Common myeloid progenitor, CD34-positive (primary cell): Measurements from ENCODE around the gene BRD2. TPM values are rescaled to one million over a fixed set of nuclear protein-coding genes. Genes with fewer than 3 reads are reported as not detected.

ENCODE experiments used
- CTCF ChIA-PET: fragments of 350-600 bp; sonication (Branson Sonifier 250); formaldehyde crosslinking; loops from one replicate; lab custom pipeline; 2021; ENCODE audit warnings: antibody characterized with exemption; lab: Charles Lee
- POLR2A ChIA-PET: fragments of 350-600 bp; sonication (Branson Sonifier 250); formaldehyde crosslinking; loops from one replicate; lab custom pipeline; 2021; ENCODE audit warnings: antibody characterized with exemption; lab: Charles Lee
- DNase-seq, 3 donors: peaks; one replicate each; pipeline versions ENCODE4 v3.0.0 to v3.0.0-alpha.2; 2013
- H3K27ac ChIP-seq, 2 experiments: 1 replicate in 1 of 2; 2 replicates in 1 of 2; pipeline ENCODE4 v1.7.0; 2013; ENCODE audit warnings: inconsistent platforms in 2 of 2, low read length in 2 of 2, mild to moderate bottlenecking in 2 of 2, low read depth in 1 of 2, moderate library complexity in 1 of 2; ENCODE audit not compliant: severe bottlenecking in 2 of 2, insufficient read depth in 1 of 2, poor library complexity in 1 of 2
- H3K27me3 ChIP-seq, 5 experiments: replicated peaks in 2 of 5; 1 replicate in 3 of 5; 2 replicates in 2 of 5; pipeline versions ENCODE4 v1.6.1 to v1.7.0; 2013; ENCODE audit warnings: low read length in 4 of 5, mild to moderate bottlenecking in 2 of 5, moderate library complexity in 2 of 5, inconsistent platforms in 1 of 5; ENCODE audit not compliant: insufficient read depth in 5 of 5, control insufficient read depth in 4 of 5
- H3K36me3 ChIP-seq, 4 experiments: 1 replicate in 2 of 4; 2 replicates in 2 of 4; pipeline versions ENCODE4 v1.6.1 to v1.7.0; 2013; ENCODE audit warnings: low read length in 3 of 4, control low read depth in 1 of 4, mild to moderate bottlenecking in 1 of 4; ENCODE audit not compliant: control insufficient read depth in 4 of 4, insufficient read depth in 4 of 4
- H3K4me1 ChIP-seq, 4 experiments: 1 replicate in 3 of 4; 2 replicates in 1 of 4; pipeline versions ENCODE4 v1.6.1 to v1.7.1; 2013; ENCODE audit warnings: low read length in 3 of 4, mild to moderate bottlenecking in 3 of 4, control low read depth in 1 of 4, inconsistent platforms in 1 of 4, moderate library complexity in 1 of 4; ENCODE audit not compliant: control insufficient read depth in 4 of 4, insufficient read depth in 4 of 4; ENCODE audit errors: control extremely low read depth in 1 of 4
- H3K4me3 ChIP-seq, 7 experiments: 1 replicate in 4 of 7; 2 replicates in 3 of 7; pipeline versions ENCODE4 v1.5.1 to v1.7.0; 2013; ENCODE audit warnings: mild to moderate bottlenecking in 7 of 7, low read length in 6 of 7, moderate library complexity in 6 of 7, inconsistent platforms in 2 of 7, low read depth in 2 of 7, control low read depth in 1 of 7; ENCODE audit not compliant: insufficient read depth in 4 of 7, control insufficient read depth in 1 of 7; ENCODE audit errors: extremely low read depth in 1 of 7
- H3K9me3 ChIP-seq, 5 experiments: 1 replicate in 4 of 5; 2 replicates in 1 of 5; pipeline versions ENCODE4 v1.6.1 to v1.7.1; 2013; ENCODE audit warnings: low read length in 4 of 5, mild to moderate bottlenecking in 2 of 5, inconsistent platforms in 1 of 5, low read depth in 1 of 5, moderate library complexity in 1 of 5; ENCODE audit not compliant: control insufficient read depth in 4 of 5, insufficient read depth in 2 of 5; ENCODE audit errors: control extremely low read depth in 1 of 5
- WGBS: methylation state at CpG from one replicate; pipeline ENCODE4 v1.1.5; 2013; ENCODE audit not compliant: insufficient coverage; 5-methylcytosine and 5-hydroxymethylcytosine counted together
- polyA plus RNA-seq: library from polyadenylated mRNA; unstranded; fragments of 120-200 nt; gene quantifications from one replicate; pipeline ENCODE4 v1.2.1, GENCODE V29; 2013

Gene BRD2
- 352 TPM for polyA plus RNA-seq

DNA sequence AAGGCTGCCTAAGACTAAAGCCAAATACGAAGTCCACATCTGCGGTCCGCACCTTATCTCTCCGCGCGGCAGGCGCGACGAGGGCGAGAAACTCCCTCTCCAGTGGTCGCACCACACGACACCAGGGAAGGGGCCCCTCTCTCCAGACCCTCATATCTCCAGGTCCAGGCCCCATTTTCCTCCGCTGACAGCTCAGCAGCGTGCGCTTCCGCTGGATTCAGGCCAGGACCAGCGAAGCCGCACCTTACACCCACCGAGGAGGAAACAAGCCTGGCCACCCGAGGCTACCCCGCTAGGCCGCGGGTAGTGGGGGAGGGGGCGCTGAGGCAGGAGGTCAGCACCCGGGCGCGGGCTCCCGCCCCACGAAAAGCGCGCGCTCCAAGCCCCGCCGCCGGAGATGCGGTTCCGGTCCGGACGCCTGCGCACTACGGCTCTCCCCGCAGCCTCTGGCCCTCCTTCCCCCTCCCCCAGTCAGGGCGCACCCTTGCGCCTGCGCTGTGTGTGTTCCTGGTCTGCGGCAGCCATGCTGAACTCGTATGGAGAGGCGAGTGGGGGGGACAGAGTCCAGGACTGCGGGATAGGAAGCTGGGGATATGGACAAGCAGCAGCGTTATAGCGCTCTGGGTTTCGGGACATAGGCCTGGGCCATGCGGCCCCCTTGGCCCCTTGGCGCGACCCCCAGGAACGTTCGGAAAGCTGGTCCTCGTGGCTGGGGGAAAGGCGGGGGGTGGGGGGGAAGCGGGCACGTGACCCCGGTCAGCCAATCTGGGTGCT, at the start of gene BRD2:
BRD2 (plus strand) TSS at position 502 of the 774 bp plus-strand sequence. CDS start 4,305 bp downstream, outside the sequence.
- CTCF ChIA-PET = interaction anchor here (0.9 to 19.5 kb wide), 9 partner anchors 14 to 82 kb away, joined by 3 to 346 read pairs (median 4); partner anchors contain the start of gene HLA-DMA
- WGBS = 0% methylated on average over 39 of the region's 62 CpGs
- POLR2A ChIA-PET = interaction anchor here (0.5 to 9.6 kb wide), 5 partner anchors 15 to 90 kb away, joined by 3 to 149 read pairs (median 4); partner anchors contain the start of genes HLA-DMA and HLA-DMB

DNA sequence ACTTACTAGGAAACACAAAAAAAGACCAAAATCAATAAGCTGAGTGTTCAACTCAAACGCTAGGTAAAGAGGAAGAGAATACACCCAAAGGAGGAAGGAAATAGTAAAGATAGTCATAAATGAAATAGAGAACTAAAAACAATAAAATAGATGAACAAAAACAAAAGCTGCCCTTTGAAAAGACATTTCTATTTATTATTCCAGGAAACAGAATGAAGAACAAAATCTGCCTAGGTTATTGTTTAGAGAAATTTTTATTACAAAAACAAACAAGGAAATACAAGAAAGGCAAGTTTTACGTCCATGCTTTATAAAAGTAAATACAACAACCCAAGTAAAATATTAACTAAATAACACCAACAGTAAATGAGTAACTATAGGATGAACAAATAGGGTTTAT, 47.7 kb upstream of the BRD2 start:
- no CpG with 5 or more reads among the region's 2 CpGs for WGBS
- DNase-seq = peak in 2 of 3 donors; percentile 17 to 39
- ChIA-PET POLR2A (no interaction called here), CTCF (interaction anchor here (1.3 to 1.7 kb wide), 4 partner anchors 12 to 33 kb away, joined by 3 to 13 read pairs (median 4); no protein-coding TSS in a partner anchor)
- H3K27me3 ChIP-seq = no peaks in the 10 kb centered on the region
- H3K4me3 ChIP-seq = no peak overlapping the region
- no peaks in the 10 kb centered on the region for H3K9me3 ChIP-seq
- no peaks in the 10 kb centered on the region for H3K36me3 ChIP-seq
- H3K27ac ChIP-seq = no peak overlapping the region
- peaks cover 0 to 23% (median 5%) of the 10 kb centered on the region in 4 experiments for H3K4me1 ChIP-seq

More for the DNA sequence above, at the start of gene BRD2:
- H3K9me3 ChIP-seq = no peaks in the 10 kb centered on the region
- peaks cover 0 to 10% (median 9%) of the 10 kb centered on the region in 4 experiments for H3K36me3 ChIP-seq
- H3K4me1 ChIP-seq = peaks cover 17 to 58% (median 42%) of the 10 kb centered on the region in 4 experiments
- peak; percentile 96 to 98 (median 98) for DNase-seq
- H3K27me3 ChIP-seq = no peaks in the 10 kb centered on the region
- peak within 1 kb of the TSS; percentile 60 to 97 (median 97) for H3K4me3 ChIP-seq
- H3K27ac ChIP-seq = peak within 1 kb of the TSS; percentile 98 to 100

DNA sequence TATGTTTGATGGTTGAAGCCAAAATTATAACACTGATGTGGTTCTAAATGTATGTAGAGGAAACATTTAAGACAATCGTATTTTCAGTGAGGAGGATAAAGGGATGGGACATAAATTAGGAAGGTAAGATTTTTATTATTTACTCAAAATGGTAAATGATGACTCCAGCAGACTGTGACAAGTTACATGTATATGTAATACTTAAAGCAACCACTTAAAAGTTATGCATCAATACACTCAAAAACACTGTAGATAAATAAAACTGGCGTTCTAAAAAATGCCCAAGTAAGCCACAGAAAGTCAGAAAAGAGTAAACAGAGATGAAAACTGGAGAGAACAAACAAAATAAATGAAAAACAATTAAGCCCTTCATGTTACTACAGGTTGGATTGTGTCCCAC, 46.3 kb upstream of the BRD2 start:
- no peaks in the 10 kb centered on the region for H3K27me3 ChIP-seq
- no peak overlapping the region for H3K27ac ChIP-seq
- no peak for DNase-seq
- H3K4me1 ChIP-seq = peaks cover 0 to 16% (median 5%) of the 10 kb centered on the region in 4 experiments
- H3K36me3 ChIP-seq = no peaks in the 10 kb centered on the region
- CTCF ChIA-PET = interaction anchor here (1.1 kb wide), 1 partner anchor 62 kb away, joined by 4 read pairs; no protein-coding TSS in a partner anchor
- H3K4me3 ChIP-seq = no peak overlapping the region
- no peaks in the 10 kb centered on the region for H3K9me3 ChIP-seq
- 100% methylated on average over 1 of the region's 2 CpGs for WGBS
- POLR2A ChIA-PET = no interaction called here

DNA sequence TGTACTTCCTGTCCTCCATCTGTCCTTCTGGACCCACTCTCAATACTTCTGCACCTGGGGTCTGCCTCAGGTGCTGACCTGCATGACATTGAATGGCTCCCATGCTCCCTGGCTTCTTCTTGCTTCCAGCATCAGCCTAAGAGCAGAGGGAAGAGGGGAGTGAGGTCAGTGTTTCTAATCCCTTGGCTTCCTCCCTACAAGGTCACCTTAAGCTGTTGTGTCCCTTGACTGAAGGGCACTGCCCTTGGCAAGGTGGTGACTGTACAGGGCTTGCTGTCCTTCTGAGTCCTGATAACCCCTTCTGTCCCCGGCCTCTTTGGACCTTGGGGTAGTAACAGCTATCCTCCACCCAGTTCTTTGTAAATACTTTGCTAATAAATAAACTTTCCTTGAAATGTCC, 37.2 kb upstream of the BRD2 start:
- Histone ChIP-seq H3K27me3 (no peaks in the 10 kb centered on the region), H3K9me3 (no peaks in the 10 kb centered on the region), H3K4me1 (peaks cover 0 to 5% (median 0%) of the 10 kb centered on the region in 4 experiments), H3K27ac (no peak overlapping the region), H3K36me3 (peaks cover 0 to 17% (median 13%) of the 10 kb centered on the region in 4 experiments), H3K4me3 (no peak overlapping the region)
- DNase-seq = no peak
- ChIA-PET CTCF (interaction anchor here (1.0 to 7.3 kb wide), 6 partner anchors 13 to 54 kb away, joined by 4 to 175 read pairs (median 26); partner anchors contain the start of genes BRD2 and HLA-DMA), POLR2A (interaction anchor here (2.2 kb wide), 1 partner anchor 22 kb away, joined by 5 read pairs; the partner anchor contains the start of gene HLA-DMA)
- 0% methylated on average over 1 of the region's 1 CpG for WGBS

DNA sequence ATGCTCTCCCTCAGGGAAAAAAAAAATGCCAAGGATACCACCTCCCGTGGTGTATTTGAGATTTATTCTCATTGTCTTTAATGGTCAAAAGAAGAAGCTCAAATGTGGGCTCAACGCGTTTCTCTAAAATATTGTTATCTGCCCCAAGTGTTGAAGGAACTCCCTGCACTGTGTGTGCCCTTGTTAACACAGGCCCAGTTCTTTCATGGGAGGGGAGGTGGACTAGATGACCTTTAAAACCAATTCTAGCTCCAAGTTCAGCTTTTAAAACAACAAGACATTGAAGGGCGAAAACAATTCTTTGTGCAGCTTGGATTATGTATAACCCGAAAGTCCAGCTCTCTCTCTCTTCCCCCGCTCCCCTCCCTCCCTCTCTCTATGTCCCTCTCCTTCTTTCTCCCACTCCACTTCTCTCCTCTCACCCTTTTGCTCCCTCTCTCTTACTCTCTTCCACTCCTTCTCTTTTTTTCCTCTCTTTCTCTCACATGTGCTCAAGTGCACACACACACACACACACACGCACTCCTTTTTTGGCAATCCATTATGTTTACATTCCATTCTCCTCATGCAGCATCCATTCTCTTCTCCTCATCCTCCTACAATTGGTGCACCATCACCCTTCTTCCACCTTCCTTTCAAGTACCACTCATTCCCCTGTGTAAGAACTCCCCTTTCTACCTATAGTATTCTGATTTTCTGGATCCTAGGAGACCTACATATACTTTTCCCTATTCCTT, 36.1 kb upstream of the BRD2 start:
- no peaks in the 10 kb centered on the region for H3K27me3 ChIP-seq
- no peak for DNase-seq
- no peak overlapping the region for H3K4me3 ChIP-seq
- H3K9me3 ChIP-seq = no peaks in the 10 kb centered on the region
- H3K36me3 ChIP-seq = peaks cover 0 to 25% (median 16%) of the 10 kb centered on the region in 4 experiments
- peaks cover 0 to 14% (median 0%) of the 10 kb centered on the region in 4 experiments for H3K4me1 ChIP-seq
- CTCF ChIA-PET = interaction anchor here (0.6 to 7.3 kb wide), 17 partner anchors 10 to 119 kb away, joined by 3 to 175 read pairs (median 6); partner anchors contain the start of genes BRD2 and HLA-DMA
- H3K27ac ChIP-seq = no peak overlapping the region
- POLR2A ChIA-PET = interaction anchor here (0.6 to 2.4 kb wide), 4 partner anchors 15 to 40 kb away, joined by 3 to 19 read pairs (median 6); partner anchors contain the start of gene HLA-DMA
- WGBS = 92% methylated on average over 6 of the region's 7 CpGs

DNA sequence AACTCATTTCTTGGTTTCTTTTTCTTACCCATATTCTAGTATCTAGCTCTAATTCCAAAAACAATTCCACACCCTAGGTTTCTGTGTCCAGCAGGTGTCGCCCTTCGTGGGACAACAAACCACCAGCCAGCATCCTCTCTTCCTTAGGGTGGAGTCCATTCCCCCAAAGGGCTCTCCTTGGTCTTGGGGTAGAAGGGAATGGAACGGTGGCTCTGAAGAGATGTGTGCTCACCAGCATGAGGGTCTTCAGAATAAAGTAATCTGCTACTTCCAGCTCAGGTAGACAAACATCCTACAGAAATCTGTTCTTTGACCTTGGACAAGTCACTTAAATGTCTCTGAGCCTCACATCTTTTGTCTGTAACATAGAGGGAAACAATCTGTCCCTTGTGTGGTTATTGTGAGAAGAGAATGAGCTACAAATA, 34.7 kb upstream of the BRD2 start:
- peaks cover 0 to 34% (median 23%) of the 10 kb centered on the region in 4 experiments for H3K36me3 ChIP-seq
- H3K27ac ChIP-seq = no peak overlapping the region
- H3K9me3 ChIP-seq = no peaks in the 10 kb centered on the region
- DNase-seq = peak; percentile 76 to 81 (median 76)
- no CpG with 5 or more reads among the region's 3 CpGs for WGBS
- ChIA-PET POLR2A (interaction anchor here (1.5 to 2.4 kb wide), 2 partner anchors 38 to 51 kb away, joined by 6 to 19 read pairs; no protein-coding TSS in a partner anchor), CTCF (interaction anchor here (0.7 to 7.3 kb wide), 29 partner anchors 8 to 243 kb away, joined by 3 to 175 read pairs (median 5); partner anchors contain the start of genes BRD2 and HLA-DMA)
- H3K4me1 ChIP-seq = peaks cover 0 to 18% (median under 1%) of the 10 kb centered on the region in 4 experiments
- no peaks in the 10 kb centered on the region for H3K27me3 ChIP-seq
- H3K4me3 ChIP-seq = no peak overlapping the region
